GM21786 (cell line): Measurements from ENCODE around the gene PRPF38B.

Source experiments
- ATAC-seq: cut with Tn5 transposase; IDR thresholded peaks from one replicate; pipeline ENCODE4 v1.9.1; 2021; ENCODE audit not compliant: unreplicated experiment

PRPF38B gene

GRCh38 chr1:108716437-108717230 is 24.5 kb downstream of the PRPF38B start:
- no peak for ATAC-seq

DNA sequence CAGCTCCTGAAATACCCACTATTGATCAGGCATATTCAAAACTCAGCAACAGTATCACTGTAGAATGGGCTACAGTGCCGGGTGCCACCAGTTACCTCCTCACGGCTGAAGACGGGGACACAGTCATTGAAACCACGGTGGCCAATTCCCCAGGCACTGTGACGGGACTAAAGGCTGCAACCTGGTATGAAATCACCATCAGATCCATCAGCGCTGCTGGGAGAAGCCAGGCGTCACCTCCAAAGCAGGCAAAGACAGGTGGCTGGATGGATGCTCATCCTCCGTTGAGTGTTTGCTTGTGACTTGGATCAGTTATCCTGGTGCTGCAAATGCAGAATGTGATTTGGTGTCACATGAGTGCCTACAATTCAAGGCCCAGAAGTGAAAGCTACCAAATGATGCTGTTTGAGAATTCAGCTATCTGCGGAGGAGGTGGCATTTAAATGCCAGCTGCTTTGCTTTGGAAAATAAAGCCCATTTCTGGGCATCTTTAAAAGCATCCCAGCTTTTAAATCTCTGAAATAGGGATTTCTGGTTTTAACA is 25.7 kb downstream of the PRPF38B start:
- ATAC-seq = no peak

DNA sequence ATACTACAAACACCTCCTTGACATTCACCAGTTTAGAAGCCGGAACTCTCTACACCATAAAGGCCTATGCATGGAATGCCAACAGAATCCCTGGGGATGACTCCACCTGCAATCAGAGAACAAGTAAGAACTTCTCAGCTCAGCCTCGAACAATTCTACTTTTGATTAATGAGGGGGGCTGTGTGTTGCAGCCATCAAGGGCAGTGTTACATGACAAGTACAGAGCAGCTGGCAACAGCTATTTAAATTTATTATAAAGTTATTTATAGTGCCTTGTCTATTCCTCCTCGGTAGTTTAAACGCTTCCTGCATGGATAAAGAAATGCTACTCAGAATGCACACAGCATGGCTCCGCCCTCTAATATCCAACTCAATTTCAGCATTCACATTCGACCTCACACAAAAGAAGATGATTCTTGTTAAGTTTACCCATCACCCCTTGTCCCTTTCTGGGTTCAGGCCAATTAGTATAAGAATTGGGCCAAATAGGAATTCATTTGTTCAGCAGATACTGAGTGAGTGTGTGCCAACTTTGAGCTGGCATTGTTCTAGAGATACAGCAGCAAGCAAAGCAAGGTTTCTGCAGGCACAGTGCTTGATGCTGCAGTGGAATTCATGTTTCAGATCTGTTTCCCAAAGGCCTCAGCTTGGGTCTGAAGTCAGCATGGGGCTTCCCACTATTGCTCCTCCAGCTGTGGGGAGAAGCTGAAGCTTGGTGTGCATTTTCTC is 27.0 kb downstream of the PRPF38B start:
- no peak for ATAC-seq

GRCh38 chr1:108719656-108720435 is 27.7 kb downstream of the PRPF38B start:
- no peak for ATAC-seq

DNA sequence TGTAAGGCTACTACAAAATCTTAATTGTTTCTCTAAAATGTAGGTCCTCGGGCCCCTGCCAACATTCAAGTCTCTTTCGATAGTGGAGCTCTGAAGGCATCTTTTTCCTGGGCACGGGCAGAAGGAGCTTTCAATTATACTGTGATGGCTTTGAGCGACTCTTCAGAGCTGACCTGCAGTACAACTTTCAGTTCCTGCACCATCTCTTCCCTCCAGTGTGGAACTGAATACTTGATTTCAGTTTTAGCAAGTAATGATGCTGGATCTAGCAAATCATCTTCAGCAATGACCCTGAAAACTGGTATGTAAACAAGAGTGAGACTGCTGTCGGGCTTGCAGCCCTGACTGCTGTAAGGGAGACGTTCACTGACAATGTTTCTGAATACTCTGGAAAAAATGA is 30.2 kb downstream of the PRPF38B start:
- ATAC-seq = no peak

DNA sequence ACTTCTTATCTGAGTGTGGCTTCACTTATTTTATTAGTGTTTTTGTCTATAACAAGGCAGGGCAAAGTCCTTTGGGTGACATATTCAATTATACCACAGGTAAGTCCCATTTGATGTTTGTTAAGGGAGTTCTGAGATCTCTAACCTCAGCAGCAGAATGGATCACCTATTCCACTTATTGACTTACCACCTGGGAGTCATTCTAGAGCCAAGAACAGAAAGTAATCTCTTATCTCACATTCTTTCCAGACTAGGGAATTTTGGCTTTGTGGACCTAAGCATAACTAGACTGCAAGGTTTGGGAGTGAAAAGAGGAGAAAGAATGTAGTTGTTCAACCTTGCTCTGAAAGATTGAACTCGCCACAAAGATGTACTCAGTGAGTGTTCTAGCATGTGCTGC is 33.8 kb downstream of the PRPF38B start:
- no peak for ATAC-seq

GRCh38 chr1:108728327-108728923 is 36.3 kb downstream of the PRPF38B start:
- no peak for ATAC-seq

- ATAC-seq = no peak
Observed at GRCh38 chr1:108729481-108729880, 37.4 kb downstream of the PRPF38B start.

DNA sequence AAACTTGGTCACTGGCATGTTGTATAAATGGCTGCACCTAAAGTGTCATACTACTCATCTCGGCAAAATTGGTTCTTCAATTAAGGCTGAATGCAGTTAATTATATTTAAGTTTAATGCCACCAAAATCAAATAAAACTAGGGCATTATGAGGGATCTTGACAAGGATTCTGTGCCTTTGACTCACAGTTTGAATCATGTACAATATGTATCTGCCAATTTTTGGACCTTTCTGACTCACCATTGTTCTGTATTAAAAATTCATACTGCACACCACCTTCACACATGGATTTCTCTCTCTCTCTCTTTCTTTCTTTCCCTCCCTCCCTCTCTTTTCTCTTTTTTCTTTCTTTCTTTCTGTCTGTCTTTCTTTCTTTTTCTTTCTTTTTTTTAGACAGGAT is 40.3 kb downstream of the PRPF38B start:
- ATAC-seq = no peak

DNA sequence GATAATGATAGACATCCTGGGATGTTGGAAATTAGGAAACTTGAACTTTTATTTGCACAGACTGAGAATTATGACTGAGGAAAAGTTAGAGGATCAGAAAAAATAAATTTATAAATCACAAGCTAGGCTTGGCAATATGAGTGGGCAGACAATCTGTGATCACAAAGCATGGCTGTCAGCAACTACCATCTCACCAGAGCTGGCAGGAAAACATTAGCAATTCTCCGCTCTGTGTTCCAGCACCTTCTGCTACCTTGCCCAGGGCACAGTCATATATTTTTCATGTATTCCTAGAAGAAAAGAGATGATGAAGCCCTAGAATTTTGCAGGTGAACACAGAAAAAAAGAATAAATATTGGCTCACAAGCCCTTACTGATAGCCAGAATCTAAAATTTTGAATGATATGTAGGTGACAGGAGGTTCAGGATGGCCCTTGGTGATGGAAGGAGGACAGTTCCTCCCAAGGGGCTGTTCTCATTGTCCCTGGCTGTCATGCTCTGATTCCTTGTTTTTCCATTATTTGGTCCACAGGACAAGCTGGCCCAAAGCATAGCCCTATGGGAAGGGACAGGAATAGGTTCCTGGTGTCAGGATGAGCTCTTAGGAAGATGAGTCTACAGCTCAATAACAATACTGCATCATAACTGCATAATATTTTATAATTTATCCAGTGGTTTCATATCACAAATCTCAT is 42.2 kb downstream of the PRPF38B start:
- ATAC-seq = no peak

DNA sequence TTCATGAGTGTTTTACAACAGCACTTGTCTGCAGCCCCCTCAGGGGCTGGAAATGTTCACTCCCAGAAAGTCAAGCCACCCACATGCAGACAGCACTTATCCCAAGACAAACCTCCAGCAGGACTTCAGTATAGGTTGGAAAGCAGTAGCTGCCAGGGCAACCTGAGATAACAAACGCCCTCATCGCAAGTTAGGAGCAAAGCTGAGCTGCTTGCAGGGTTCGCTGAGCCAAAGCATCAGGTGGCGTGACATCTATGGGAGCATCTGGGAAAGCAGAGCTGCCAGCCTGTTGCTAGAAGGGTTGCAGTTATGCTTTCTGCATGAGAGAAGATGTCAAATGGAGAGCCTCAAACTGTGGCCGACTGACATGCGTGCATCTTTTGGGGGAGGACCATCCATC is 50.1 kb downstream of the PRPF38B start:
- ATAC-seq = no peak

- no peak for ATAC-seq
Observed at GRCh38 chr1:108745980-108746381, 53.9 kb downstream of the PRPF38B start.

GRCh38 chr1:108746382-108747170 is 54.5 kb downstream of the PRPF38B start, which contains the start of gene STXBP3:
TSS of gene STXBP3 (plus strand) at chr1:108746674. CDS start at chr1:108746738, 64 bp downstream.
- ATAC-seq = peak; percentile 90

DNA sequence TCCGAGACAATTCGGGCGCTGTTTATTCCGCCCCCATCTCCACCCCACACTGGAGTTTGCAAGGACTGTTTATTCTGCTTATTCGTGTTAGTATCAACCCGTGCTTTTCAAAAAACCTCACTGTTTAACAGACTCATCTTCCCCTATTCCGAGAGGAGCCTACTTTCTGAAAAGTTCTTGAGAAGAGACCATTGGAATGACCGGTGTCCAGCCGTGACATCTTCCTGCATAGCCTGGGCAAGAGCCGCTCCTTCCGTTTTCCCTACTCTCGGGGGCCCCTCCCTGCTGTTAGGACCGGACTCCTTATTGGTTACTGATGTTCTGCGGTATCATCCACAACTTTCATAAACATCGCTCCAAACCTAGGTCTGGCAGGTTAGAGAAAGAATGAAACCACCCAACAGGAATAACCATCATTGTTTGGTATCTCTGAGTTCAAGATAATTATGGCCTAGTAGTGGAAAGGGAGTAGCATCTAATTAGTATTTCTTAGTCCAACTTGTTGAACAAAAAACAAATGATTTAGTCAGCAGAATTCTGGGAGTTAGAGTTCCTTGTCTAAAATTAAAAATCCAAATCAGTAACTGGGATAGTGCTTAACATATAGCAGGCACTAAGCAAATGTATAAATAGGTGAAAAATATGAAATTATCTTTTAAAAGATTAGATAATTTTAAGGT is 55.2 kb downstream of the PRPF38B start:
- ATAC-seq = peak; percentile 39

- ATAC-seq = no peak
Observed at GRCh38 chr1:108747898-108748297, 55.8 kb downstream of the PRPF38B start.

GRCh38 chr1:108749081-108749480 is 57.0 kb downstream of the PRPF38B start:
- no peak for ATAC-seq

GRCh38 chr1:108750476-108751181 is 58.5 kb downstream of the PRPF38B start:
- ATAC-seq = no peak
